Mammary epithelial cell (primary cell): ENCODE data around the gene KSR1.

Experiments
- EZH2 ChIP-seq: IDR thresholded peaks from 2 replicates; pipeline ENCODE4 v1.6.1; 2012; ENCODE audit warnings: low read length, inconsistent platforms, borderline replicate concordance
- TF ChIP-seq, protein P1 (sequence below), 2 donors: IDR thresholded peaks in 1 of 2; conservative IDR thresholded peaks in 1 of 2; 2 replicates each; pipeline ENCODE4 v1.5.1; 2011 to 2012; ENCODE audit warnings: inconsistent platforms in 2 of 2, low read length in 2 of 2, mild to moderate bottlenecking in 2 of 2, control low read depth in 1 of 2, low read depth in 1 of 2; ENCODE audit not compliant: insufficient read depth in 1 of 2; ENCODE audit errors: extremely low read depth in 1 of 2

DNA sequence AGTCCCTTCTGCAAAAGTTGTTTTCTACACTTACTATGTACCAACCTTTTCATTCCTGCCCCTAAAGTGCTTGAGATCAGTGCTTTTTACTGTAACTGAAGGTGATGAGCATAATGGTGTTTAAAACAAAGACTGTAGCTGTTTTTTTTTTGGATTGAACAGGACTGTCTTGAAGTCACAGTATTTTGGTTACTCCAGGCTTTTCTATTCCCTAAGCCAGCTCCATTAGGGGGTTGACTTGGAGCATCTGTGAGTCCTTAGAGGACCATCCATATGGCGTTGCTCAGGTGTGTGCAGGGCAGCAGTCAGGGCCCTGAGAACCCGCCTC is 145.7 kb downstream of the KSR1 start:
- TF ChIP-seq, protein P1, sequence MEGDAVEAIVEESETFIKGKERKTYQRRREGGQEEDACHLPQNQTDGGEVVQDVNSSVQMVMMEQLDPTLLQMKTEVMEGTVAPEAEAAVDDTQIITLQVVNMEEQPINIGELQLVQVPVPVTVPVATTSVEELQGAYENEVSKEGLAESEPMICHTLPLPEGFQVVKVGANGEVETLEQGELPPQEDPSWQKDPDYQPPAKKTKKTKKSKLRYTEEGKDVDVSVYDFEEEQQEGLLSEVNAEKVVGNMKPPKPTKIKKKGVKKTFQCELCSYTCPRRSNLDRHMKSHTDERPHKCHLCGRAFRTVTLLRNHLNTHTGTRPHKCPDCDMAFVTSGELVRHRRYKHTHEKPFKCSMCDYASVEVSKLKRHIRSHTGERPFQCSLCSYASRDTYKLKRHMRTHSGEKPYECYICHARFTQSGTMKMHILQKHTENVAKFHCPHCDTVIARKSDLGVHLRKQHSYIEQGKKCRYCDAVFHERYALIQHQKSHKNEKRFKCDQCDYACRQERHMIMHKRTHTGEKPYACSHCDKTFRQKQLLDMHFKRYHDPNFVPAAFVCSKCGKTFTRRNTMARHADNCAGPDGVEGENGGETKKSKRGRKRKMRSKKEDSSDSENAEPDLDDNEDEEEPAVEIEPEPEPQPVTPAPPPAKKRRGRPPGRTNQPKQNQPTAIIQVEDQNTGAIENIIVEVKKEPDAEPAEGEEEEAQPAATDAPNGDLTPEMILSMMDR (conservative IDR thresholded peaks at IDR 0.05 in 1 of 2, IDR thresholded peaks at IDR 0.05 in 1 of 2; ENCODE audit: extremely low read depth in 1 of 2, insufficient read depth in 1 of 2, low read depth in 1 of 2, low read length in 2 of 2), result no peak
- TF ChIP-seq EZH2, result no peak
